ENCODE results near the gene NMNAT2.

Gene NMNAT2

GRCh38 chr1:183319051-183319450, 99.1 kb downstream of the NMNAT2 start:
- FAIRE-seq = no peak

GRCh38 chr1:183318433-183318832, 99.7 kb downstream of the NMNAT2 start:
- FAIRE-seq (no peak), DNase-seq (ENCODE audit: insufficient read length, low spot score) (no peak)
- peak; percentile 9 for TF ChIP-seq CTCF (IDR thresholded peaks at IDR 0.05; ENCODE audit: insufficient read depth, missing control alignments)

More at GRCh38 chr1:183319051-183319450, 99.1 kb downstream of the NMNAT2 start:
- DNase-seq (ENCODE audit: insufficient read length, low spot score) = no peak
- no peak for TF ChIP-seq CTCF (IDR thresholded peaks at IDR 0.05; ENCODE audit: insufficient read depth, missing control alignments)

- no peak for DNase-seq (ENCODE audit: insufficient read length, low spot score)
- FAIRE-seq = no peak
- no peak for TF ChIP-seq CTCF (IDR thresholded peaks at IDR 0.05; ENCODE audit: insufficient read depth, missing control alignments)
Observed at GRCh38 chr1:183315991-183316758, 102.0 kb downstream of the NMNAT2 start.

GRCh38 chr1:183313063-183313462, 105.1 kb downstream of the NMNAT2 start:
- FAIRE-seq (no peak), DNase-seq (ENCODE audit: insufficient read length, low spot score) (no peak)
- no peak for TF ChIP-seq CTCF (IDR thresholded peaks at IDR 0.05; ENCODE audit: insufficient read depth, missing control alignments)

GRCh38 chr1:183310753-183311479, 107.3 kb downstream of the NMNAT2 start:
- no peak for TF ChIP-seq CTCF (IDR thresholded peaks at IDR 0.05; ENCODE audit: insufficient read depth, missing control alignments)
- DNase-seq (ENCODE audit: insufficient read length, low spot score) = no peak
- no peak for FAIRE-seq

GRCh38 chr1:183308719-183309118, 109.5 kb downstream of the NMNAT2 start:
- no peak for DNase-seq (ENCODE audit: insufficient read length, low spot score)
- no peak for FAIRE-seq
- no peak for TF ChIP-seq CTCF (IDR thresholded peaks at IDR 0.05; ENCODE audit: insufficient read depth, missing control alignments)
